Esophagus muscularis mucosa (tissue), 4 donors: ENCODE results near the gene SPAG16.

ENCODE experiments used
- CTCF ChIP-seq, 3 experiments: fragments of 200-600 bp in 2 of 3; fragments of 450-650 bp in 1 of 3; sonication (generic) in 2 of 3; IDR thresholded peaks; one replicate each; pipeline ENCODE4 v1.5.1; 2017 to 2019; ENCODE audit warnings: antibody characterized with exemption in 3 of 3, mild to moderate bottlenecking in 2 of 3, moderate library complexity in 1 of 3
- EP300 ChIP-seq: sonication (generic); formaldehyde crosslinking; IDR thresholded peaks from one replicate; pipeline ENCODE4 v1.6.1; 2017; ENCODE audit warnings: antibody characterized with exemption
- POLR2AphosphoS5 ChIP-seq, 2 donors: sonication (generic); formaldehyde crosslinking; IDR thresholded peaks; one replicate each; pipeline ENCODE4 v1.6.1; 2017; ENCODE audit warnings: antibody characterized with exemption in 2 of 2

GRCh38 chr2:213353419-213353818 is 69.2 kb downstream of the SPAG16 start:
- TF ChIP-seq EP300 (no peak), POLR2AphosphoS5 (IDR thresholded peaks at IDR 0.05) (no peak), CTCF (IDR thresholded peaks at IDR 0.05) (no peak)
